Lower lobe of right lung (tissue), 2 donors: ENCODE measurements around the gene CLASP1. TPM values are rescaled to one million over a fixed set of nuclear protein-coding genes. Genes with fewer than 3 reads are reported as not detected.

Experiments used
- ATAC-seq, 2 donors: fragments of 200-7000 bp; cut with Tn5 transposase; one replicate each; pipeline ENCODE4 v1.9.1; 2020 to 2022; ENCODE audit warnings: mild to moderate bottlenecking in 2 of 2, moderate library complexity in 2 of 2
- DNase-seq: peaks from one replicate; pipeline ENCODE4 v3.0.0-alpha.2; 2020
- H3K27ac ChIP-seq: fragments of 200-600 bp; one replicate; pipeline ENCODE4 v1.8.0; 2022
- H3K27me3 ChIP-seq: fragments of 200-600 bp; one replicate; pipeline ENCODE4 v1.8.0; 2022; ENCODE audit warnings: low read depth
- H3K36me3 ChIP-seq: fragments of 200-600 bp; one replicate; pipeline ENCODE4 v1.8.0; 2022; ENCODE audit warnings: mild to moderate bottlenecking
- H3K4me1 ChIP-seq: fragments of 200-600 bp; one replicate; pipeline ENCODE4 v1.8.0; 2022
- H3K4me3 ChIP-seq: fragments of 200-600 bp; one replicate; pipeline ENCODE4 v1.8.0; 2022; ENCODE audit warnings: mild to moderate bottlenecking
- H3K9me3 ChIP-seq: fragments of 200-600 bp; one replicate; pipeline ENCODE4 v1.8.0; 2022
- intact Hi-C: fragments of 100-400 bp; cut with DNase I; formaldehyde crosslinking; loops from one replicate; pipeline ENCODE4 v1.11.0; 2022
- total RNA-seq: library from RNA; stranded (reverse); fragmentation: NEBNext Ultra II Directional; extraction: Animal tissue kit (Norgen Biotek cat#: 25700); gene quantifications from one replicate; pipeline ENCODE4 v1.2.1, GENCODE V29; 2021
- TF ChIP-seq, protein P1 (sequence below): fragments of 200-600 bp; IDR thresholded peaks from one replicate; pipeline ENCODE4 v1.8.0; 2022; ENCODE audit warnings: antibody characterized with exemption, mild to moderate bottlenecking
- donor health status: DM: no; HTN: yes; CAD: no; lungs with severe emphysema.

Gene CLASP1
- total RNA-seq, 1 donor from 2014 or later = 45.8 TPM

DNA sequence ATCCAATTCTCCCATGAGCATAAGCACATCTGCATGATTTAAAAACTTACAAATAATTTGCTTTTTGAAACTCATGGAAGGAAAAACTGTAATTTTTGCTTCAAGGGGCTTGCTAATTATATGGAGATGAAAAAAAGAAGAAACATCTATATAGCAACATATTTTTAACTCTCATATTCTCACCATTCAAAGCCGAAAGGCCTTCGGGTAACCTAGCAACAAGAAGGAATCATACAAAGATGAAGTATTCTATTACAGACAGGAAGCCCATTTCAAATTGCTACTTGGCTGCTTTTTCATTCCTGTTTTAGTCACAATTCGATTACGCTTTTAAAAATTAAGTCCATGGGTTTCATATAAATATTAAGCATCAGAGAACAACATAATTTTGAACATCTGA lies 157.7 kb downstream of the CLASP1 start:
- no peak for DNase-seq
- no peak for ATAC-seq
- H3K36me3 ChIP-seq = peaks cover 6% of the 10 kb centered on the region

DNA sequence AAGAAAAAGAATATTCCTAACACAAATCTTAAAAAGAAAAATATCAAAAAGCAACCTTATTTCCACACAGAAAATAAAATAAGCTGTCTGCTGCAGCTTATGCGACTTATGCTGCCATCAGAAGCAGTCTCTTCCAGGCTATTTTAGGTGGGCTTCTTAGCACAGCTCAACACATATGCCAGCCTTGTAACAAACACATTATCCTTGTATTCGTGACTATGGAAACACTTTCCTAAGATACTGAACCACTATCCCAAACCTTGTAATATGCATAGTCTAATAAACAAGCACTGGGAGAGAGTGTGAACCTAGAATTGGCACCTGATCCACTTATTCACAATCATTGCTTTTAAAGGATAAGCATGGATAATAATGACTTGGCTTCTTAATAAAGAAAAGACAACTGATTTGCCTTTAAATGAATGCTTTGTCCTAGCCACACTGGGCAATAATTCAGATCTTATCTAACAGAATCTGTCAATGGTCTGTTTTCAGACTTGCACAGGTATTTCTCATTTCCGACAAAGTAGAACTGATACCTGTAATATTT lies 158.6 kb downstream of the CLASP1 start:
- intact Hi-C loops = no loop called here
- DNase-seq = no peak
- no peaks in the 10 kb centered on the region for H3K27me3 ChIP-seq
- no peak overlapping the region for H3K4me3 ChIP-seq
- H3K9me3 ChIP-seq = no peaks in the 10 kb centered on the region
- H3K27ac ChIP-seq = no peak overlapping the region
- peaks cover 24% of the 10 kb centered on the region for H3K4me1 ChIP-seq
- peaks cover 3% of the 10 kb centered on the region for H3K36me3 ChIP-seq
- no peak for ATAC-seq
- TF ChIP-seq, protein P1, sequence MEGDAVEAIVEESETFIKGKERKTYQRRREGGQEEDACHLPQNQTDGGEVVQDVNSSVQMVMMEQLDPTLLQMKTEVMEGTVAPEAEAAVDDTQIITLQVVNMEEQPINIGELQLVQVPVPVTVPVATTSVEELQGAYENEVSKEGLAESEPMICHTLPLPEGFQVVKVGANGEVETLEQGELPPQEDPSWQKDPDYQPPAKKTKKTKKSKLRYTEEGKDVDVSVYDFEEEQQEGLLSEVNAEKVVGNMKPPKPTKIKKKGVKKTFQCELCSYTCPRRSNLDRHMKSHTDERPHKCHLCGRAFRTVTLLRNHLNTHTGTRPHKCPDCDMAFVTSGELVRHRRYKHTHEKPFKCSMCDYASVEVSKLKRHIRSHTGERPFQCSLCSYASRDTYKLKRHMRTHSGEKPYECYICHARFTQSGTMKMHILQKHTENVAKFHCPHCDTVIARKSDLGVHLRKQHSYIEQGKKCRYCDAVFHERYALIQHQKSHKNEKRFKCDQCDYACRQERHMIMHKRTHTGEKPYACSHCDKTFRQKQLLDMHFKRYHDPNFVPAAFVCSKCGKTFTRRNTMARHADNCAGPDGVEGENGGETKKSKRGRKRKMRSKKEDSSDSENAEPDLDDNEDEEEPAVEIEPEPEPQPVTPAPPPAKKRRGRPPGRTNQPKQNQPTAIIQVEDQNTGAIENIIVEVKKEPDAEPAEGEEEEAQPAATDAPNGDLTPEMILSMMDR = no peak

More for the DNA sequence above, 157.7 kb downstream of the CLASP1 start:
- Histone ChIP-seq H3K4me3 (no peak overlapping the region), H3K9me3 (no peaks in the 10 kb centered on the region), H3K4me1 (peaks cover 24% of the 10 kb centered on the region), H3K27ac (no peak overlapping the region), H3K27me3 (no peaks in the 10 kb centered on the region)
- TF ChIP-seq, protein P1 = no peak
- intact Hi-C loops = no loop called here

DNA sequence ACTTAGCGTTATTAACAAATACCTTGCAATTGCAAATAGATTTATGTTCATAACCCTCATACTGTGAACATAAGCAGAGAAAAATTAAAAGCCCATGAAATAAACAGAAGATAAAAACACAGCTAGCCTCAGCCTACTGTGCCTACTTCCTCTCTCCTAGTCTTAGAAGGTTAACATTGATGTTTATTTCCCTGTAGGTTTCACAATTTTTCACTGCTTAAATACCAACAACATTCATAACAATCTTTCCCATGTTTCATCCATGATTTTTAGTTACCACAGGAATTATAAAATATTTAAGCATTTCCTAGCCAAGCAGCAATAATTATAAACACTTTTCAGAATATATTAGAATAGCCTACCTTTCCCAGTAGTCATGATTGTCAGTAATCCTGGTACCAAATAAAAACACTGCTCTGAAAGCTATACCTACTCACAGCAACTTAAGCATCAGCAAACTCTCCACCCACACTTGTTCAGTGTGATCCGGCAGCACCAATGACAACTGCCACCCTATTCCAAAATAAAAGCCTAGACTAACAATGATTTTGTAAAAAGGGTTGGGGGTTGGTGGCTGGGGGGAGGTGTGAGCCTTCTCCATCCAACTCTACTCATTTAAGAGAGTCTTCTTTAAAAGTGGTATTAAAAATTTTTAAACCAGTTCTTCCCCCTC lies 159.2 kb downstream of the CLASP1 start:
- H3K9me3 ChIP-seq = no peaks in the 10 kb centered on the region
- H3K36me3 ChIP-seq = no peaks in the 10 kb centered on the region
- intact Hi-C loops = no loop called here
- H3K4me1 ChIP-seq = peaks cover 24% of the 10 kb centered on the region
- ATAC-seq = peak in 1 of 2 donors; percentile 32
- TF ChIP-seq, protein P1 = no peak
- no peaks in the 10 kb centered on the region for H3K27me3 ChIP-seq
- no peak for DNase-seq
- no peak overlapping the region for H3K27ac ChIP-seq
- no peak overlapping the region for H3K4me3 ChIP-seq

DNA sequence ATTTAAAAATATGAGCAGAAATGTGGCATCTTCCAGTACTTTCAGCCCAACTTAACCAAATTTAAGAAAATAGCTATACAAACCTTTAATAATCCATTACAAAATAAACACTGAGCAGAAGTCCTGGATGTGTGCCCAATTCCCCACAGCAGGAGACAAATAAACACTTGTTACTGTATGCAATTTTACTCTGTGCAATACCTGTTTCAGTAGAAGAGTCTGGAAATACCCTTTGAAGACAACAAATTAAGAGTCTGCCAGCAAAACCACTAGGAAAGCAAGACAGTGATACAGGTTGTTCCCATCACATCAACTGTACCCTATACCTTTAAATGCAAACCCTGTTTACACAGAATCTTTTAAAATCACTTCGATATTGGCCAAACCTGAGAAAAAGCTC lies 160.0 kb downstream of the CLASP1 start:
- Histone ChIP-seq H3K4me3 (no peak overlapping the region), H3K27ac (no peak overlapping the region), H3K4me1 (peaks cover 24% of the 10 kb centered on the region), H3K27me3 (no peaks in the 10 kb centered on the region), H3K9me3 (no peaks in the 10 kb centered on the region), H3K36me3 (no peaks in the 10 kb centered on the region)
- TF ChIP-seq, protein P1 = no peak
- DNase-seq = no peak
- intact Hi-C loops = no loop called here
- peak; percentile 48 to 73 for ATAC-seq

DNA sequence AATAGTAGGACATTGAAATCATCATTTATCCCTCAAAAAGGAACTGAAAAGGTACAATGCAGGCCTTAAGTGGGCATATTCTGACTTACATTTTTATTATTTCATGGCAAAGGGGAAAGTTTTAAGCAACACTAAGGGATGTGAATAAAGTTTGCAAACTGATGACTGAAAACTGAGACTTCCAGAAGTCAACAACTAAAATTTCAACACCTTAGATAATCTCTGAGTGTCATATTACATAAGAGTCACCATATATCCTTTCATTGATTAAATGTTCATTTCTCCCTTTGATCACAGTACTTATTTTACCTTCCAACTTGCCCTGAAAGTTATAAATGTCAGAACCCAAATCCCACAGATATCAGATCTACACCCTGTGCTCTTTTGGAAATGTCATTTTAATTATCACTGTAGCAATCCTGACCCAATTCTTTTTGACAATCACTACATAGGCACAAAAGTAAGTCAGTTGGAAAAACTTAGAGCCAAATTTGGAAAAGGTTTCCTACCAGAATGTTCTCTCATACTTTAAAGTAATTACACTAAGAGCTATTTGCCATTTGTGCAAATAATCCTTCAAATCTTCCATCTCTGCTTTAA lies 163.0 kb downstream of the CLASP1 start:
- Histone ChIP-seq H3K9me3 (no peaks in the 10 kb centered on the region), H3K27me3 (no peaks in the 10 kb centered on the region), H3K36me3 (no peaks in the 10 kb centered on the region), H3K27ac (no peak overlapping the region), H3K4me3 (no peak overlapping the region), H3K4me1 (peaks cover 27% of the 10 kb centered on the region)
- intact Hi-C loops = no loop called here
- TF ChIP-seq, protein P1 = no peak
- ATAC-seq = no peak
- no peak for DNase-seq
